C4-2B (cell line): ENCODE measurements around the gene DGCR8.

ENCODE experiments used
- CTCF ChIP-seq: fragments of 450-650 bp; conservative IDR thresholded peaks from 2 replicates; pipeline ENCODE4 v1.5.1; 2017; ENCODE audit warnings: mild to moderate bottlenecking
- ZFX ChIP-seq: fragments of 450-650 bp; IDR thresholded peaks from 2 replicates; pipeline ENCODE4 v1.6.1; 2017

GRCh38 chr22:20148414-20148813, 68.4 kb downstream of the DGCR8 start:
- TF ChIP-seq CTCF (no peak), ZFX (no peak)
